LNCaP clone FGC (cell line): Measurements from ENCODE around the gene SLC2A4.
"Not testable (repeated sequence)": the region's sequence is repeated elsewhere in the genome, so short reads cannot be mapped to it uniquely, and the experiment has no call there.

Experiments
- DNase-seq: peaks from one replicate; pipeline ENCODE4 v3.0.0-alpha.2; 2011; ENCODE audit warnings: low read depth
- H3K4me3 ChIP-seq: 2 replicates; pipeline ENCODE4 v1.5.1; 2011; ENCODE audit warnings: mild to moderate bottlenecking, low read depth, low read length, control low read depth
- CTCF ChIP-seq: IDR thresholded peaks from 2 replicates; pipeline ENCODE4 v1.5.1; 2012; ENCODE audit warnings: mild to moderate bottlenecking; ENCODE audit not compliant: control insufficient read depth, insufficient read depth; ENCODE audit errors: extremely low read depth

SLC2A4 gene

GRCh38 chr17:7334938-7335538 lies 53.5 kb downstream of the SLC2A4 start:
- H3K4me3 ChIP-seq = no peak overlapping the region
- DNase-seq = no peak
- TF ChIP-seq CTCF = no peak

GRCh38 chr17:7335765-7336164 lies 54.2 kb downstream of the SLC2A4 start:
- H3K4me3 ChIP-seq, DNase-seq: not testable (repeated sequence)

GRCh38 chr17:7336240-7337175 lies 55.0 kb downstream of the SLC2A4 start, which contains the start of gene ACAP1:
ACAP1 (plus strand) TSS chr17:7336529; CDS start chr17:7336735, 206 bp downstream.
- no peak for DNase-seq
- H3K4me3 ChIP-seq = no peak within 1 kb of the TSS
- no peak for TF ChIP-seq CTCF

GRCh38 chr17:7337600-7337999 lies 56.1 kb downstream of the SLC2A4 start:
- DNase-seq, H3K4me3 ChIP-seq: not testable (repeated sequence)
